ENCODE measurements around the gene CREB5.

CREB5 gene

GRCh38 chr7:28407651-28408050 lies 4.7 kb upstream of the CREB5 start:
- DNase-seq (ENCODE audit: low spot score), result peak; percentile 43

GRCh38 chr7:28408105-28408959 lies 4.0 kb upstream of the CREB5 start:
- peak; percentile 17 for DNase-seq (ENCODE audit: low spot score)

GRCh38 chr7:28408960-28409715 lies 3.2 kb upstream of the CREB5 start:
- peak; percentile 96 for DNase-seq (ENCODE audit: low spot score)

GRCh38 chr7:28409716-28410627 lies 2.3 kb upstream of the CREB5 start:
- peak; percentile 64 for DNase-seq (ENCODE audit: low spot score)

GRCh38 chr7:28410628-28411531 lies 1.4 kb upstream of the CREB5 start:
- DNase-seq (ENCODE audit: low spot score), result peak; percentile 20

- no peak for DNase-seq (ENCODE audit: low spot score)
These were observed 693 bp downstream of the CREB5 start for GRCh38 chr7:28413011-28413410.

GRCh38 chr7:28414453-28414852 lies 2.1 kb downstream of the CREB5 start:
- no peak for DNase-seq (ENCODE audit: low spot score)

GRCh38 chr7:28417321-28417940 lies 5.1 kb downstream of the CREB5 start:
- no peak for DNase-seq (ENCODE audit: low spot score)

GRCh38 chr7:28418311-28418710 lies 6.0 kb downstream of the CREB5 start:
- DNase-seq (ENCODE audit: low spot score), result no peak

- DNase-seq (ENCODE audit: low spot score), result no peak
These were observed 6.6 kb downstream of the CREB5 start for GRCh38 chr7:28418966-28419365.

- DNase-seq (ENCODE audit: low spot score), result peak; percentile 75
These were observed 7.4 kb downstream of the CREB5 start for GRCh38 chr7:28419716-28420115.

- DNase-seq (ENCODE audit: low spot score), result no peak
These were observed 10.8 kb downstream of the CREB5 start for GRCh38 chr7:28423112-28423511.

GRCh38 chr7:28423918-28424514 lies 11.7 kb downstream of the CREB5 start:
- DNase-seq (ENCODE audit: low spot score), result no peak

GRCh38 chr7:28425496-28425895 lies 13.2 kb downstream of the CREB5 start:
- no peak for DNase-seq (ENCODE audit: low spot score)

GRCh38 chr7:28427236-28427635 lies 14.9 kb downstream of the CREB5 start:
- DNase-seq (ENCODE audit: low spot score), result no peak

- DNase-seq (ENCODE audit: low spot score), result no peak
These were observed 18.3 kb downstream of the CREB5 start for GRCh38 chr7:28430616-28431015.

- DNase-seq (ENCODE audit: low spot score), result peak; percentile 39
These were observed 19.8 kb downstream of the CREB5 start for GRCh38 chr7:28432105-28432504.

GRCh38 chr7:28433039-28433438 lies 20.7 kb downstream of the CREB5 start:
- no peak for DNase-seq (ENCODE audit: low spot score)

- no peak for DNase-seq (ENCODE audit: low spot score)
These were observed 21.4 kb downstream of the CREB5 start for GRCh38 chr7:28433699-28434219.

- DNase-seq (ENCODE audit: low spot score), result no peak
These were observed 22.2 kb downstream of the CREB5 start for GRCh38 chr7:28434510-28434909.
